ENCODE results near the gene METTL13.
A peak's percentile ranks its signal among the peaks of the same experiment; 100 is the strongest.

The METTL13 gene

DNA sequence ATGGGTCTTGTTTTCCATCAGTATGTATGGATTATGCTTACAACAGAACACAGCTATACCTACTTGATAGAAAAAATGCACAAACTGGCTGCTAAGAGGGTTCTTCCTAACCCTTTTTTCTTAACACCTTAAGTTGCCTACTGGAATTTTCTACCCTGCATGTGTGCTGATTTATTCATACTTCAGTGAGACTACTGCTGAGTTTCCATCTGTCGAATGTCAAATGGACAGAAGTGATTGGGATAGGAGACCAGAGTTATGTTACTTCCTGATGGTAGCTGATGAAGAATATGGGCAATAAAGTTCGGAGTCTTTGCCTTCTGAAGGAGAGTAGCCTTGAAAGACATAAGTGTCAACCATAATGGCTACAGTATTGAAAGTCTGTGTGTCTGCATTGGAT is 53.4 kb downstream of the METTL13 start:
- no peak for TF ChIP-seq CTCF (IDR thresholded peaks at IDR 0.05; ENCODE audit: low read depth, low read length)
- DNase-seq (ENCODE audit: extremely low read depth, low read depth): no peak

GRCh38 chr1:171835891-171836290 is 54.4 kb downstream of the METTL13 start:
- no peak for DNase-seq (ENCODE audit: extremely low read depth, low read depth)

GRCh38 chr1:171841050-171841910 is 59.8 kb downstream of the METTL13 start, which contains the start of gene DNM3:
TSS of gene DNM3 (plus strand) at chr1:171841498. CDS start at chr1:171841657, 159 bp downstream.
- peak; percentile 54 for DNase-seq (ENCODE audit: extremely low read depth, low read depth)
- TF ChIP-seq CTCF (IDR thresholded peaks at IDR 0.05; ENCODE audit: low read depth, low read length): no peak

More at GRCh38 chr1:171835891-171836290, 54.4 kb downstream of the METTL13 start:
- TF ChIP-seq CTCF (IDR thresholded peaks at IDR 0.05; ENCODE audit: low read depth, low read length): no peak

GRCh38 chr1:171841931-171842761 is 60.7 kb downstream of the METTL13 start:
- DNase-seq (ENCODE audit: extremely low read depth, low read depth): no peak
- no peak for TF ChIP-seq CTCF (IDR thresholded peaks at IDR 0.05; ENCODE audit: low read depth, low read length)

GRCh38 chr1:171844381-171844780 is 62.9 kb downstream of the METTL13 start:
- TF ChIP-seq CTCF (IDR thresholded peaks at IDR 0.05; ENCODE audit: low read depth, low read length): no peak
- no peak for DNase-seq (ENCODE audit: extremely low read depth, low read depth)

- DNase-seq (ENCODE audit: extremely low read depth, low read depth): no peak
- TF ChIP-seq CTCF (IDR thresholded peaks at IDR 0.05; ENCODE audit: low read depth, low read length): no peak
Observed at GRCh38 chr1:171845998-171846397, 64.5 kb downstream of the METTL13 start.
